Endothelial cell of umbilical vein (primary cell): Measurements from ENCODE around the gene RAD51B. TPM values are rescaled to one million over a fixed set of nuclear protein-coding genes. Genes with fewer than 3 reads are reported as not detected.

Source experiments
- BruUV-seq: library from RNA; stranded (reverse); fragments of 400-500 nt; replicated peaks from 2 replicates; lab custom pipeline; 2021; lab: Mats Ljungman, UMichigan
- CTCF ChIA-PET: fragments of 300-600, 350-600 bp; sonication (Branson Sonifier 250); formaldehyde crosslinking; loops from one replicate; lab custom pipeline; 2021; ENCODE audit warnings: antibody characterized with exemption, inconsistent platforms; lab: Charles Lee
- POLR2A ChIA-PET: fragments of 300-600, 350-600 bp; sonication (Branson Sonifier 250); formaldehyde crosslinking; loops from one replicate; lab custom pipeline; 2021; ENCODE audit warnings: antibody characterized with exemption, inconsistent platforms; lab: Charles Lee
- DNase-seq: peaks from one replicate; pipeline ENCODE4 v3.0.0-alpha.2; 2011; ENCODE audit warnings: low read depth, low spot score
- FAIRE-seq: peaks from 2 replicates; lab custom pipeline; 2011; peaks lifted over from hg19 to GRCh38; lab: Jason Lieb, UNC
- H2AFZ ChIP-seq: 2 replicates; pipeline ENCODE4 v1.6.0; 2012; ENCODE audit warnings: low read depth, low read length, control low read depth, inconsistent platforms
- H3K27ac ChIP-seq: 2 replicates; pipeline ENCODE4 v1.5.1; 2011; ENCODE audit warnings: low read depth, mild to moderate bottlenecking, control low read depth, low read length, moderate library complexity; ENCODE audit not compliant: insufficient read depth
- H3K27me3 ChIP-seq, 2 experiments: 2 replicates each; pipeline versions ENCODE4 v1.6.0 to v1.6.1; 2011; ENCODE audit warnings: low read length in 2 of 2, mixed read lengths in 1 of 2; ENCODE audit not compliant: control insufficient read depth in 2 of 2, insufficient read depth in 2 of 2
- H3K36me3 ChIP-seq, 2 experiments: 2 replicates in 1 of 2; 3 replicates in 1 of 2; pipeline ENCODE4 v1.5.1; 2011; ENCODE audit warnings: low read length in 2 of 2, mild to moderate bottlenecking in 1 of 2, moderate library complexity in 1 of 2; ENCODE audit not compliant: control insufficient read depth in 2 of 2, insufficient read depth in 2 of 2; ENCODE audit errors: extremely low read depth in 1 of 2
- H3K4me1 ChIP-seq: 3 replicates; pipeline ENCODE4 v1.5.1; 2011; ENCODE audit warnings: mild to moderate bottlenecking, low read length; ENCODE audit not compliant: control insufficient read depth, insufficient read depth; ENCODE audit errors: extremely low read depth
- H3K4me2 ChIP-seq: 2 replicates; pipeline ENCODE4 v1.6.1; 2011; ENCODE audit warnings: low read length, control low read depth, mixed read lengths; ENCODE audit not compliant: insufficient read depth
- H3K4me3 ChIP-seq, 3 experiments: fragments of 200-600 bp in 1 of 3; sonication (generic), shearing (Covaris generic) in 1 of 3; replicated peaks in 1 of 3; 2 replicates each; pipeline ENCODE4 v1.5.1; 2011 to 2016; ENCODE audit warnings: control low read depth in 3 of 3, low read length in 3 of 3, mild to moderate bottlenecking in 2 of 3, inconsistent platforms in 1 of 3, low read depth in 1 of 3, moderate library complexity in 1 of 3; ENCODE audit not compliant: insufficient read depth in 1 of 3
- H3K79me2 ChIP-seq: 2 replicates; pipeline ENCODE4 v1.6.0; 2012; ENCODE audit warnings: low read length, inconsistent platforms; ENCODE audit not compliant: control insufficient read depth, insufficient read depth
- H3K9ac ChIP-seq: replicated peaks from 2 replicates; pipeline ENCODE3; 2011; ENCODE audit warnings: low read length, control low read depth; ENCODE audit not compliant: insufficient read depth; ENCODE audit errors: extremely low read depth
- H3K9me1 ChIP-seq: replicated peaks from 3 replicates; pipeline ENCODE4 v1.6.0; 2011; ENCODE audit warnings: mild to moderate bottlenecking, low read length; ENCODE audit not compliant: control insufficient read depth, insufficient read depth; ENCODE audit errors: extremely low read depth
- H3K9me3 ChIP-seq: replicated peaks from 2 replicates; pipeline ENCODE4 v1.5.1; 2012; ENCODE audit warnings: low read length, inconsistent platforms; ENCODE audit not compliant: control insufficient read depth, insufficient read depth
- H4K20me1 ChIP-seq: replicated peaks from 2 replicates; pipeline ENCODE3; 2011; ENCODE audit warnings: mild to moderate bottlenecking, low read length; ENCODE audit not compliant: control insufficient read depth, insufficient read depth; ENCODE audit errors: extremely low read depth
- CTCF ChIP-seq, 2 donors: IDR thresholded peaks; 1 replicate in 1 of 2; 2 replicates in 1 of 2; pipeline ENCODE4 v1.5.1; 2011; ENCODE audit warnings: low read length in 2 of 2, mild to moderate bottlenecking in 2 of 2, moderate library complexity in 2 of 2, control low read depth in 1 of 2, inconsistent platforms in 1 of 2, low read depth in 1 of 2; ENCODE audit not compliant: insufficient read depth in 1 of 2; ENCODE audit errors: extremely low read depth in 1 of 2
- FOS ChIP-seq: IDR thresholded peaks from 2 replicates; pipeline ENCODE4 v1.6.1; 2011; ENCODE audit warnings: mild to moderate bottlenecking, low read length, moderate library complexity, borderline replicate concordance; ENCODE audit not compliant: insufficient read depth
- GATA2 ChIP-seq: IDR thresholded peaks from 2 replicates; pipeline ENCODE4 v1.7.0; 2011; ENCODE audit warnings: low read depth, mild to moderate bottlenecking, moderate library complexity, mixed read lengths, low read length; ENCODE audit not compliant: insufficient read length, insufficient read depth
- JUN ChIP-seq: IDR thresholded peaks from 2 replicates; pipeline ENCODE4 v1.6.1; 2011; ENCODE audit warnings: borderline replicate concordance, low read depth; ENCODE audit not compliant: insufficient read length, insufficient read depth
- MYC ChIP-seq: IDR thresholded peaks from one replicate; pipeline ENCODE4 v1.6.1; 2011; ENCODE audit warnings: mild to moderate bottlenecking, low read depth, low read length
- POLR2A ChIP-seq: IDR thresholded peaks from 2 replicates; pipeline ENCODE4 v1.6.1; 2012; ENCODE audit warnings: low read depth, mild to moderate bottlenecking, control low read depth, low read length
- POLR2AphosphoS5 ChIP-seq: IDR thresholded peaks from 2 replicates; pipeline ENCODE4 v1.6.1; 2012; ENCODE audit warnings: low read depth, mild to moderate bottlenecking, control low read depth, low read length, moderate library complexity; ENCODE audit not compliant: insufficient read depth
- dilution Hi-C: fragments of 300-500 bp; cut with MboI; formaldehyde crosslinking; loops from one replicate; pipeline ENCODE4 v1.15.0; 2019; ENCODE audit warnings: low sequenced_read_pairs; ENCODE audit not compliant: extremely low pct_ligation_motif_present
- intact Hi-C: fragments of 100-400 bp; cut with micrococcal nuclease; formaldehyde crosslinking; loops from one replicate; pipeline ENCODE4 v1.10.0; 2022
- polyA plus RNA-seq, 4 experiments: library from polyadenylated mRNA; depleted of rRNA in 3 of 4; stranded (reverse) in 3 of 4; unstranded in 1 of 4; fragments of >200 nt; gene quantifications; 2 replicates each; pipeline versions ENCODE4 v1.2.1 to v1.2.3, GENCODE V29; 2011 to 2012; ENCODE audit warnings: missing spikeins in 1 of 4
- total RNA-seq: library from RNA; stranded (reverse); gene quantifications from 2 replicates; pipeline ENCODE4 v1.2.3, GENCODE V29; 2021
- TF ChIP-seq, protein P1 (sequence below): IDR thresholded peaks from 2 replicates; pipeline ENCODE4 v1.6.1; 2011; ENCODE audit not compliant: insufficient read depth, insufficient read length

The RAD51B gene
- total and polyA plus RNA-seq, 2 donors (not counting 3 experiments of a cell fraction or from before 2014, with no cell fraction given) = 3.9 to 19.0 TPM

- no peak overlapping the region for H2AFZ ChIP-seq
- POLR2A ChIA-PET = interaction anchor here (0.6 kb wide), 1 partner anchor 255 kb away, joined by 3 read pairs; no protein-coding TSS in a partner anchor
- H3K79me2 ChIP-seq = no peaks in the 10 kb centered on the region
- H3K4me1 ChIP-seq = peaks cover 3% of the 10 kb centered on the region
- H3K27ac ChIP-seq = no peak overlapping the region
- TF ChIP-seq MYC (no peak), POLR2A (no peak), JUN (no peak), CTCF (IDR thresholded peaks at IDR 0.05; ENCODE audit: extremely low read depth in 1 of 2, insufficient read depth in 1 of 2, low read depth in 1 of 2, low read length in 2 of 2) (no peak), POLR2AphosphoS5 (no peak), GATA2 (no peak), FOS (no peak)
- TF ChIP-seq, protein P1, sequence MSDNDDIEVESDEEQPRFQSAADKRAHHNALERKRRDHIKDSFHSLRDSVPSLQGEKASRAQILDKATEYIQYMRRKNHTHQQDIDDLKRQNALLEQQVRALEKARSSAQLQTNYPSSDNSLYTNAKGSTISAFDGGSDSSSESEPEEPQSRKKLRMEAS = no peak
- dilution Hi-C loops (no loop called here), intact Hi-C loops (no loop called here)
- CTCF ChIA-PET = interaction anchor here (0.8 to 1.6 kb wide), 3 partner anchors 10 to 262 kb away, joined by 3 to 4 read pairs (median 3); no protein-coding TSS in a partner anchor
- FAIRE-seq (no peak), DNase-seq (no peak)
- H3K9me1 ChIP-seq = no peaks in the 10 kb centered on the region
- no peak overlapping the region for H3K9ac ChIP-seq
- no peaks in the 10 kb centered on the region for H3K27me3 ChIP-seq
- no peak overlapping the region for H3K4me3 ChIP-seq
- no TSS peak for BruUV-seq
- no peaks in the 10 kb centered on the region for H3K9me3 ChIP-seq
- H3K4me2 ChIP-seq = no peak overlapping the region
- no peaks in the 10 kb centered on the region for H4K20me1 ChIP-seq
- H3K36me3 ChIP-seq = no peaks in the 10 kb centered on the region
These were observed 690.9 kb downstream of the RAD51B start for GRCh38 chr14:68510201-68511128.
